Esophagus squamous epithelium (tissue), 4 donors: ENCODE data around the gene NUBPL.

Source experiments
- CTCF ChIP-seq, 6 experiments: fragments of 450-650 bp in 4 of 6; fragments of 200-600 bp in 2 of 6; sonication (generic) in 2 of 6; IDR thresholded peaks; one replicate each; pipeline ENCODE4 v1.5.1; 2016 to 2019; ENCODE audit warnings: antibody characterized with exemption in 6 of 6, mild to moderate bottlenecking in 4 of 6, moderate library complexity in 4 of 6
- POLR2A ChIP-seq, 4 donors: fragments of 450-650 bp; IDR thresholded peaks; one replicate each; pipeline ENCODE4 v1.6.1; 2017; ENCODE audit warnings: antibody characterized with exemption in 4 of 4, mild to moderate bottlenecking in 4 of 4, moderate library complexity in 3 of 4

DNA sequence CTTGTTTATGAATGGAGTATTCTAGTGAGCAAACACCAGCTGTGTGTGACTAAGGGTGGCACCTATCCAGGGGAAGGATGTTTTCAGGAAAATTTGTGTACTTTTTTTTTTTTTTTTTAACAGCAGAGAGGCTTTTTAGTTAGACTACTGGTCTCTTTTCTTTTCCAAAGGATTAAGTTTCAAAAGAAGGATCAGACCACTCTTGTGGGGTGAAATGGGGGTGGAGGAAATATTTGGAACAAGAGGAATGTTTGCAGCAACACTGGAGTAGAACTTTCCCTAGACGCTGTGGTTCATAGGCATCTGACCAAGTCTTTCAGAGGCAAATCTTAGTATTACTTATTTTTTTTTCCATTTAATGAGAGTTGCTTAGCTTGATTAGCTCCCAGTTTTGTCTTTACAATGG lies 21.1 kb downstream of the NUBPL start:
- no peak for TF ChIP-seq CTCF (IDR thresholded peaks at IDR 0.05)
- TF ChIP-seq POLR2A (IDR thresholded peaks at IDR 0.05): no peak
